GM18858 (cell line): ENCODE measurements around the gene TPCN2.

Experiments used
- ATAC-seq: cut with Tn5 transposase; IDR thresholded peaks from one replicate; pipeline ENCODE4 v1.9.1; 2021; ENCODE audit not compliant: unreplicated experiment

The TPCN2 gene

GRCh38 chr11:69055598-69056516, 7.1 kb downstream of the TPCN2 start:
- ATAC-seq = peak; percentile 74

- ATAC-seq = no peak
Observed at GRCh38 chr11:69057236-69057635, 8.5 kb downstream of the TPCN2 start.

GRCh38 chr11:69057801-69058200, 9.1 kb downstream of the TPCN2 start:
- ATAC-seq = no peak

GRCh38 chr11:69058511-69059270, 10.0 kb downstream of the TPCN2 start:
- ATAC-seq = no peak

- ATAC-seq = no peak
Observed at GRCh38 chr11:69059429-69059828, 10.7 kb downstream of the TPCN2 start.

- no peak for ATAC-seq
Observed at GRCh38 chr11:69059985-69060384, 11.3 kb downstream of the TPCN2 start.

- no peak for ATAC-seq
Observed at GRCh38 chr11:69060806-69061712, 12.3 kb downstream of the TPCN2 start.

- ATAC-seq = no peak
Observed at GRCh38 chr11:69061713-69062053, 13.0 kb downstream of the TPCN2 start.

- ATAC-seq = no peak
Observed at GRCh38 chr11:69062169-69062855, 13.6 kb downstream of the TPCN2 start.

- ATAC-seq = no peak
Observed at GRCh38 chr11:69062873-69063651, 14.3 kb downstream of the TPCN2 start.

- no peak for ATAC-seq
Observed at GRCh38 chr11:69063652-69064260, 15.0 kb downstream of the TPCN2 start.

GRCh38 chr11:69064394-69064957, 15.7 kb downstream of the TPCN2 start:
- no peak for ATAC-seq

- no peak for ATAC-seq
Observed at GRCh38 chr11:69065147-69065710, 16.5 kb downstream of the TPCN2 start.

GRCh38 chr11:69066122-69067112, 17.7 kb downstream of the TPCN2 start:
- ATAC-seq = no peak

- ATAC-seq = no peak
Observed at GRCh38 chr11:69067200-69067599, 18.5 kb downstream of the TPCN2 start.

GRCh38 chr11:69071086-69071800, 22.5 kb downstream of the TPCN2 start:
- no peak for ATAC-seq

GRCh38 chr11:69071956-69072355, 23.2 kb downstream of the TPCN2 start:
- ATAC-seq = no peak
